CD14-positive monocyte (primary cell): Measurements from ENCODE around the gene ABHD5. TPM values are rescaled to one million over a fixed set of nuclear protein-coding genes. Genes with fewer than 3 reads are reported as not detected.
A peak's percentile ranks its signal among the peaks of the same experiment; 100 is the strongest.

Experiments
- DNase-seq, 3 donors: peaks; one replicate each; pipeline ENCODE4 v3.0.0-alpha.2; 2011 to 2022
- H2AFZ ChIP-seq: 2 replicates; pipeline ENCODE4 v1.6.0; 2012; ENCODE audit warnings: mild to moderate bottlenecking, low read depth, low read length, inconsistent platforms; ENCODE audit not compliant: insufficient read depth, poor library complexity, severe bottlenecking
- H3K27ac ChIP-seq, 2 donors: 1 replicate in 1 of 2; 2 replicates in 1 of 2; pipeline ENCODE4 v1.5.1; 2012 to 2013; ENCODE audit warnings: low read length in 2 of 2, control low read depth in 1 of 2, inconsistent platforms in 1 of 2, low read depth in 1 of 2, mild to moderate bottlenecking in 1 of 2
- H3K27me3 ChIP-seq, 2 donors: one replicate each; pipeline versions ENCODE4 v1.6.0 to v1.6.1; 2011 to 2013; ENCODE audit warnings: low read length in 2 of 2; ENCODE audit not compliant: control insufficient read depth in 2 of 2, insufficient read depth in 2 of 2
- H3K36me3 ChIP-seq, 2 donors: replicated peaks in 1 of 2; 1 replicate in 1 of 2; 2 replicates in 1 of 2; pipeline versions ENCODE4 v1.5.1 to v1.6.1; 2012 to 2013; ENCODE audit warnings: low read length in 2 of 2, control low read depth in 1 of 2, inconsistent platforms in 1 of 2, mild to moderate bottlenecking in 1 of 2; ENCODE audit not compliant: insufficient read depth in 2 of 2, control insufficient read depth in 1 of 2
- H3K4me1 ChIP-seq, 2 donors: 1 replicate in 1 of 2; 2 replicates in 1 of 2; pipeline versions ENCODE4 v1.5.1 to v1.6.1; 2012 to 2013; ENCODE audit warnings: low read length in 2 of 2, control low read depth in 1 of 2, inconsistent platforms in 1 of 2, mild to moderate bottlenecking in 1 of 2, moderate library complexity in 1 of 2; ENCODE audit not compliant: insufficient read depth in 2 of 2, control insufficient read depth in 1 of 2
- H3K4me2 ChIP-seq: replicated peaks from 2 replicates; pipeline ENCODE3; 2012; ENCODE audit warnings: low read length, moderate library complexity, mild to moderate bottlenecking; ENCODE audit not compliant: poor library complexity, severe bottlenecking; ENCODE audit errors: extremely low read depth
- H3K4me3 ChIP-seq, 3 experiments: fragments of 200-600 bp in 1 of 3; sonication (generic) in 1 of 3; replicated peaks in 1 of 3; 1 replicate in 2 of 3; 2 replicates in 1 of 3; pipeline ENCODE4 v1.5.1; 2011 to 2013; ENCODE audit warnings: low read length in 3 of 3, mild to moderate bottlenecking in 3 of 3, control low read depth in 2 of 3, low read depth in 2 of 3, inconsistent platforms in 1 of 3, moderate library complexity in 1 of 3
- H3K79me2 ChIP-seq: 2 replicates; pipeline ENCODE4 v1.6.0; 2012; ENCODE audit warnings: mild to moderate bottlenecking, control low read depth, inconsistent platforms, low read length, moderate library complexity; ENCODE audit not compliant: insufficient read depth
- H3K9ac ChIP-seq: 2 replicates; pipeline ENCODE4 v1.6.0; 2017; ENCODE audit warnings: low read length, mild to moderate bottlenecking; ENCODE audit not compliant: insufficient read depth, poor library complexity, severe bottlenecking
- H3K9me3 ChIP-seq, 2 donors: replicated peaks in 1 of 2; 1 replicate in 1 of 2; 2 replicates in 1 of 2; pipeline versions ENCODE4 v1.5.1 to v1.6.1; 2012 to 2013; ENCODE audit warnings: low read length in 2 of 2, control low read depth in 1 of 2; ENCODE audit not compliant: control insufficient read depth in 1 of 2, insufficient read depth in 1 of 2
- H4K20me1 ChIP-seq: 2 replicates; pipeline ENCODE4 v1.6.0; 2012; ENCODE audit warnings: mild to moderate bottlenecking, low read length, control low read depth, moderate library complexity; ENCODE audit not compliant: insufficient read depth
- H3K27ac Mint-ChIP-seq, 7 donors: one replicate each; pipeline ENCODE4 v1.8.0; 2020; ENCODE audit warnings: mild to moderate bottlenecking in 7 of 7, mixed read lengths in 7 of 7, moderate library complexity in 6 of 7, inconsistent platforms in 2 of 7
- H3K27me3 Mint-ChIP-seq, 3 donors: one replicate each; pipeline ENCODE4 v1.8.0; 2021 to 2022; ENCODE audit warnings: low read depth in 3 of 3, mild to moderate bottlenecking in 3 of 3, mixed read lengths in 3 of 3, moderate library complexity in 3 of 3, inconsistent platforms in 1 of 3
- H3K36me3 Mint-ChIP-seq, 2 donors: one replicate each; pipeline ENCODE4 v1.8.0; 2020; ENCODE audit warnings: mixed read lengths in 2 of 2, inconsistent platforms in 1 of 2, mild to moderate bottlenecking in 1 of 2
- H3K4me1 Mint-ChIP-seq: one replicate; pipeline ENCODE4 v1.8.0; 2020; ENCODE audit warnings: mild to moderate bottlenecking, mixed read lengths
- H3K4me3 Mint-ChIP-seq, 2 donors: one replicate each; pipeline ENCODE4 v1.8.0; 2020; ENCODE audit warnings: mild to moderate bottlenecking in 2 of 2, mixed read lengths in 2 of 2, moderate library complexity in 1 of 2
- H3K9me3 Mint-ChIP-seq, 7 donors: one replicate each; pipeline ENCODE4 v1.8.0; 2020 to 2022; ENCODE audit warnings: mixed read lengths in 7 of 7, mild to moderate bottlenecking in 6 of 7, moderate library complexity in 6 of 7, inconsistent platforms in 2 of 7
- WGBS: methylation state at CpG from one replicate; pipeline ENCODE4 v1.1.5; 2013; ENCODE audit warnings: missing lambda C conversion rate; ENCODE audit not compliant: insufficient coverage; 5-methylcytosine and 5-hydroxymethylcytosine counted together
- intact Hi-C, 2 donors: fragments of 100-400 bp; cut with micrococcal nuclease; formaldehyde crosslinking; loops; one replicate each; pipeline versions ENCODE4 v1.15.0 to v1.15.1; 2023
- polyA plus RNA-seq, 3 donors: library from polyadenylated mRNA; depleted of rRNA in 1 of 3; unstranded in 2 of 3; stranded (reverse) in 1 of 3; fragments of 300-500 nt in 2 of 3; fragments of >200 nt in 1 of 3; fragmentation: Illumina TruSeq in 2 of 3; gene quantifications; 1 replicate in 2 of 3; 2 replicates in 1 of 3; pipeline ENCODE4 v1.2.3, GENCODE V29; 2012 to 2021
- TF ChIP-seq, protein P1 (sequence below): fragments of 200-600 bp; IDR thresholded peaks from one replicate; pipeline ENCODE4 v1.8.0; 2022; ENCODE audit warnings: antibody characterized with exemption, mild to moderate bottlenecking

Gene ABHD5
- polyA plus RNA-seq, 3 donors: 32.9 to 40.0 (median 34.5) TPM

DNA sequence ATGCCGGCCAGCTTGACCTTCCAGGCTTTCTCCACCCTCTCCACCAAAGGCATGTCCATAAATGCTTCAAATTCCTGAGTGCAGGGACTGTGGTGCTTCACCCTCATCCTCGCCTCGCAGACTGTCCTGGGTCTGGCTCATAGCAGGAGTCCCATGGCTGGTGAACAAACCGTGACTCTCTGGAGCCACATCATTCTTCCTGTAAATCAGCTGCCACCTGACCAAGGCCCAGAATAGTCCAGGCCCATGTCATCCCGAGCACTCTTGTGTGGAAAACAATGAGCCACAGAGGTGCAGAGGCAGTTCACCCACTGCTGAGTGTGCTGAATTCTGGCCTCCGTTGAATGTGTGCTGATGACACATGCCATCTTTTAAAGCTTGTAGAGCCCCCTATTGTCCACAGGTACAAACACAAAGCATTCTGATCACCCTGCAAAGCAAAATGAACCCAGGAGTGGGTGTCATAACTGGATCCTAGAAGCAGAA is 68.6 kb downstream of the ABHD5 start:
- no peak overlapping the region for H3K9ac ChIP-seq
- intact Hi-C loops: no loop called here
- Mint-ChIP-seq H3K36me3 (no peaks in the 10 kb centered on the region), H3K27ac (peak overlapping the region in 1 of 7 donors; percentile 8), H3K4me1 (peaks cover 11% of the 10 kb centered on the region), H3K4me3 (no peak overlapping the region), H3K27me3 (no peaks in the 10 kb centered on the region), H3K9me3 (no peaks in the 10 kb centered on the region)
- no peak overlapping the region for H3K27ac ChIP-seq
- H2AFZ ChIP-seq: no peak overlapping the region
- no peak overlapping the region for H3K4me3 ChIP-seq
- 92% methylated on average over 5 of the region's 6 CpGs for WGBS
- no peak for DNase-seq
- H3K9me3 ChIP-seq: no peaks in the 10 kb centered on the region
- H3K27me3 ChIP-seq: no peaks in the 10 kb centered on the region
- H3K36me3 ChIP-seq: no peaks in the 10 kb centered on the region
- no peak overlapping the region for H3K4me2 ChIP-seq
- TF ChIP-seq, protein P1, sequence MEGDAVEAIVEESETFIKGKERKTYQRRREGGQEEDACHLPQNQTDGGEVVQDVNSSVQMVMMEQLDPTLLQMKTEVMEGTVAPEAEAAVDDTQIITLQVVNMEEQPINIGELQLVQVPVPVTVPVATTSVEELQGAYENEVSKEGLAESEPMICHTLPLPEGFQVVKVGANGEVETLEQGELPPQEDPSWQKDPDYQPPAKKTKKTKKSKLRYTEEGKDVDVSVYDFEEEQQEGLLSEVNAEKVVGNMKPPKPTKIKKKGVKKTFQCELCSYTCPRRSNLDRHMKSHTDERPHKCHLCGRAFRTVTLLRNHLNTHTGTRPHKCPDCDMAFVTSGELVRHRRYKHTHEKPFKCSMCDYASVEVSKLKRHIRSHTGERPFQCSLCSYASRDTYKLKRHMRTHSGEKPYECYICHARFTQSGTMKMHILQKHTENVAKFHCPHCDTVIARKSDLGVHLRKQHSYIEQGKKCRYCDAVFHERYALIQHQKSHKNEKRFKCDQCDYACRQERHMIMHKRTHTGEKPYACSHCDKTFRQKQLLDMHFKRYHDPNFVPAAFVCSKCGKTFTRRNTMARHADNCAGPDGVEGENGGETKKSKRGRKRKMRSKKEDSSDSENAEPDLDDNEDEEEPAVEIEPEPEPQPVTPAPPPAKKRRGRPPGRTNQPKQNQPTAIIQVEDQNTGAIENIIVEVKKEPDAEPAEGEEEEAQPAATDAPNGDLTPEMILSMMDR: no peak
- H3K4me1 ChIP-seq: peaks cover 4 to 7% of the 10 kb centered on the region in 2 donors
- no peaks in the 10 kb centered on the region for H4K20me1 ChIP-seq
- no peaks in the 10 kb centered on the region for H3K79me2 ChIP-seq

DNA sequence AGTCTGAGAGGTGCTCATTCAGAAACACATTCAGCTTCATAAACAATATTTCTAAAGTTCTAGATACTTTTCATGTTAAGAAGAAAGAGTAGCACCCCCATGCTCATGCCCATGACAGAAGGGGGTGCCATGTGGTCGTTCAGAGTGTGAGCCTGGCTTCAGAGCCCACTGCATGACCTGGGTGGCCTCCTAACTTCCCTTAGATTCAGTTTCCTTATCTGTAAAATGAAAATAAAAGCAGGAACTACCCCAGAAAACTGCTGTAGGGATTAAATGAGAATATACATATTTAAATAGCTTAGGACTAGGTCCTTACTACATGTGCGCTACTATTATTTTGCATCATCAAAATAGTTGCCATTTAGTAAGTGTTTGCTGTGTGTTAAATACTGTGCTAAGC is 69.2 kb downstream of the ABHD5 start:
- WGBS: no CpG with 5 or more reads among the region's 2 CpGs
- TF ChIP-seq, protein P1: no peak
- peak overlapping the region; percentile 36 for H2AFZ ChIP-seq

More for the DNA sequence above, 69.2 kb downstream of the ABHD5 start:
- intact Hi-C loops: no loop called here
- Histone ChIP-seq H4K20me1 (no peaks in the 10 kb centered on the region), H3K4me2 (no peak overlapping the region), H3K9me3 (no peaks in the 10 kb centered on the region), H3K27ac (no peak overlapping the region), H3K36me3 (no peaks in the 10 kb centered on the region), H3K27me3 (no peaks in the 10 kb centered on the region), H3K4me1 (peaks cover 4 to 7% of the 10 kb centered on the region in 2 donors), H3K9ac (no peak overlapping the region), H3K79me2 (no peaks in the 10 kb centered on the region), H3K4me3 (no peak overlapping the region)
- Mint-ChIP-seq H3K27ac (no peak overlapping the region), H3K36me3 (no peaks in the 10 kb centered on the region), H3K27me3 (no peaks in the 10 kb centered on the region), H3K4me1 (peaks cover 11% of the 10 kb centered on the region), H3K4me3 (no peak overlapping the region), H3K9me3 (no peaks in the 10 kb centered on the region)
- DNase-seq: no peak
